GM13977 (cell line): ENCODE data around the gene ZSWIM7.
"Not testable (repeated sequence)": the region's sequence is repeated elsewhere in the genome, so short reads cannot be mapped to it uniquely, and the experiment has no call there.

Experiments used
- DNase-seq: peaks from one replicate; pipeline ENCODE4 v3.0.0; 2012; ENCODE audit warnings: low spot score
- in situ Hi-C: fragments of 300-500 bp; cut with MboI; formaldehyde crosslinking; loops from one replicate; pipeline ENCODE4 v1.12.0; 2022; ENCODE audit warnings: low sequenced_read_pairs, low pct_unique_long_range_greater_than_20kb, mixed read lengths, inconsistent platforms; ENCODE audit not compliant: unreplicated experiment
- TF ChIP-seq, protein P1 (sequence below): IDR thresholded peaks from 2 replicates; pipeline ENCODE4 v1.5.1; 2012; ENCODE audit warnings: mild to moderate bottlenecking, control low read depth; ENCODE audit not compliant: insufficient read depth; ENCODE audit errors: extremely low read depth, missing control alignments

ZSWIM7 gene

DNA sequence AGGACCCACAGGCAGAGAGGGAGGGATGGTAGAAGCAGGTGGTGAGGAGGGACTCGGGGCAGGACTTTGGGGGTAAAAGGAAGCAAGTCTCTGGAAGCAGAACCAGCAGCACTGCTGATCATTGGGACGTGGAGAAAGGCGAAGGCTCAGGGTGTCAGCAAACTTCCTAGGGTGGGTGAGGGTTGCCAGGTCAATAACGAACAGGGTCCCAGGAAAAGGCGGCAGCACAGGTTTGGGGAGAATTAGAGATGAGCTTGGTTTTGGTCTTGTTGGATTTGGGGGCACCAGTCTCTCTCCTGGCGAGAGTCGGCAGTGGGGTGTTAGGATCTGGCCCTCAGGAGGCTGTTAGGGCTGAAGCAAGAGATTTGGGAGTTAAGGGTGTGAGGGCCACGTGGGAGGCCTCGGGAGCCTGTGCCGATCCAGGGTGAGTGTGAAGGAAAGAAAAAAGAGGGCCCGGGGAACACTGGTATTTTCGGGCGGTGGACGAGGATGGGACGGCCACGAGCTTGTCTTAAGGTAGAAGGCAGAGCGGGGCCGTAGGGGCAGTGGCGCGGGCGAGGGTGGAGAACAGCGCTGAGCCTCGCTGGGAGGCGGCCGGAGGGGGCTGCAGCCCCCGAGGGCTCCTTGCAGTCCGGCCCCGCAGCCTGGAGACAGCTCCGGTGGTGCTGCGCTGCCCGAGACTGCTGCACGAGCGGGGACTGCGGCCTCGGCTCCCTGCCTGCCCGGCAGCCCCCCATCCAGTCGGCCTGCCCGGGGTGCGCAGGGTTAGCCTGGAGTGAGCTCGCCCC, 55.3 kb downstream of the ZSWIM7 start:
- TF ChIP-seq, protein P1, sequence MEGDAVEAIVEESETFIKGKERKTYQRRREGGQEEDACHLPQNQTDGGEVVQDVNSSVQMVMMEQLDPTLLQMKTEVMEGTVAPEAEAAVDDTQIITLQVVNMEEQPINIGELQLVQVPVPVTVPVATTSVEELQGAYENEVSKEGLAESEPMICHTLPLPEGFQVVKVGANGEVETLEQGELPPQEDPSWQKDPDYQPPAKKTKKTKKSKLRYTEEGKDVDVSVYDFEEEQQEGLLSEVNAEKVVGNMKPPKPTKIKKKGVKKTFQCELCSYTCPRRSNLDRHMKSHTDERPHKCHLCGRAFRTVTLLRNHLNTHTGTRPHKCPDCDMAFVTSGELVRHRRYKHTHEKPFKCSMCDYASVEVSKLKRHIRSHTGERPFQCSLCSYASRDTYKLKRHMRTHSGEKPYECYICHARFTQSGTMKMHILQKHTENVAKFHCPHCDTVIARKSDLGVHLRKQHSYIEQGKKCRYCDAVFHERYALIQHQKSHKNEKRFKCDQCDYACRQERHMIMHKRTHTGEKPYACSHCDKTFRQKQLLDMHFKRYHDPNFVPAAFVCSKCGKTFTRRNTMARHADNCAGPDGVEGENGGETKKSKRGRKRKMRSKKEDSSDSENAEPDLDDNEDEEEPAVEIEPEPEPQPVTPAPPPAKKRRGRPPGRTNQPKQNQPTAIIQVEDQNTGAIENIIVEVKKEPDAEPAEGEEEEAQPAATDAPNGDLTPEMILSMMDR = no peak
- in situ Hi-C loops = no loop called here
- DNase-seq = no peak

GRCh38 chr17:15942207-15942833, 57.2 kb downstream of the ZSWIM7 start:
- in situ Hi-C loops = no loop called here
- no peak for DNase-seq
- TF ChIP-seq, protein P1 = no peak

GRCh38 chr17:15941781-15942180, 57.7 kb downstream of the ZSWIM7 start:
- TF ChIP-seq, protein P1 = no peak
- in situ Hi-C loops = no loop called here

GRCh38 chr17:15936481-15936880, 63.0 kb downstream of the ZSWIM7 start:
- in situ Hi-C loops, DNase-seq: not testable (repeated sequence)

More at GRCh38 chr17:15941781-15942180, 57.7 kb downstream of the ZSWIM7 start:
- DNase-seq = no peak

DNA sequence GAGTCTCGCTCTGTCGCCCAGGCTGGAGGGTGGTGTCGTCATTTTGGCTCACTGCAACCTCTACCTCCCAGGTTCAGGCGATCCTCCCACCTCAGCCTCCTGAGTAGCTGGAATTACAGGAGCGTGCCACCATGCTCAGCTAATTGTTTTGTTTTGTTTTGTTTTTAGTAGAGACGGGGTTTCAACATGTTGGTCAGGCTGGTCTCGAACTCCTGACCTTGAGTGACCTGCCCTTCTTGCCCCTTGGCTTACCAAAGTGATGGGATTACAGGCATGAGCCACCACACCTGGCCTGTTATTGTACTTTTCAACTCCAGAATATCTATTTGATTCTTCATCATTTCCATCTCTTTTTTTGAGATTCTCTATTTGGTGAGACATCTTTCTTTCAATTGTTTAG, 63.6 kb downstream of the ZSWIM7 start:
- TF ChIP-seq, protein P1 = no peak
- DNase-seq = no peak
- in situ Hi-C loops = no loop called here

- in situ Hi-C loops = no loop called here
- DNase-seq = no peak
- TF ChIP-seq, protein P1 = no peak
These were observed 64.6 kb downstream of the ZSWIM7 start for GRCh38 chr17:15934866-15935265.

GRCh38 chr17:15931394-15931793, 68.1 kb downstream of the ZSWIM7 start:
- no peak for DNase-seq
- in situ Hi-C loops = no loop called here

More at GRCh38 chr17:15931394-15931793, 68.1 kb downstream of the ZSWIM7 start:
- TF ChIP-seq, protein P1 = no peak
